Measurements from ENCODE around the gene NDC1.
"Not testable (repeated sequence)": the region's sequence is repeated elsewhere in the genome, so short reads cannot be mapped to it uniquely, and the experiment has no call there.

NDC1 gene

DNA sequence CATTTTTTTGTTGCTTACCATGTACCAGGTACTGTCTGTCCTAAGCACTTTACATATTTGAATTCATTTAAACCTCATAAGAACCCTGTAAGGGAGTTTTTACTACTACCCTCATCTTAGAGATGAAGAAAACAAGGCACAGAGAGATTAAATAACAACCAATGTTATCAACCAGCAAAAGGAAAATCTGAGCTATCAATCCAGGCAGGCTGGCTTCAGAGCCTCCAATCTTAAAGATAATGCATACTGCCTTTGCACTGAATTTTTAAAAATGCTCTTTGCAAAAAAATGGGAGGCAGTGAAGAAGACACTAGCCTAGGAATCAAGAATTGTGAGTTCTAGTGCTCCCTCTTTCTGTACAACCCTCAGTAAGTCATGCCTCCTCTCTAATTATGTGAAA lies 18.7 kb downstream of the NDC1 start:
- no peak for DNase-seq (ENCODE audit: insufficient read length)
- TF ChIP-seq TAF1 (IDR thresholded peaks at IDR 0.05; ENCODE audit: borderline replicate concordance, low read depth, low read length) (no peak), POLR2A (IDR thresholded peaks at IDR 0.05; ENCODE audit: low read depth, low read length) (no peak), POLR2AphosphoS5 (IDR thresholded peaks at IDR 0.05; ENCODE audit: low read depth, low read length) (no peak)
- no peak for FAIRE-seq

DNA sequence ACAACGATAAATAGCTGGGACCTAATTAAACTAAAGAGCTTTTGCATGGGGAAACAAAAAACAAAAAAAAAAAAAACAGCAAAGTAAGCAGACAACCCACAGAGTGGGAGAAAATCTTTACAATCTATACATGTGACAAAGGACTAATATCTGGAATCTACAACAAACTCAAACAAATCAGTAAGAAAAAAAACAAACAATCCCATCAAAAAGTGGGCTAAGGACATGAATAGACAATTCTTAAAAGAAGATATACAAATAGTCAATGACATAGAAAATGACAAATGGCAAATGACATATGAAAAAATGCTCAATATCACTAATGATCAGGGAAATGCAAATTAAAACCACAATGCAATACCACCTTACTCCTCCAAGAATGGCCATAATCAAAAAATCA lies 21.5 kb downstream of the NDC1 start:
- not testable (repeated sequence) for DNase-seq (ENCODE audit: insufficient read length); FAIRE-seq

DNA sequence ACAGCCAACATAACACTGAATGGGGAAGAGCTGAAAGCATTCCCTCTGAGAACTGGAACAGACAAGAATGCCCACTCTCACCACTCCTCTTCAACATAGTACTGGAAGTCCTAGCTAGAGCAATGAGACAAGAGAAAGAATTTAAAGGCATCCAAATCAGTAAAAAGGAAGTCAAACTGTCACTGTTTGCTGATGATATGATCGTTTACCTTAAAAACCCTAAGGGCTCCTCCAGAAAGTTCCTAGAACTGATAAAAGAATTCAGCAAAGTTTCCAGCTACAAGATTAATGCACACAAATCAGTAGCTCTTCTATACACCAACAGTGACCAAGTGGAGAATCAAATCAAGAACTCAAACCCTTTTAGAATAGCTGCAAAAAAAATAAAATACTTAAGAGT lies 22.6 kb downstream of the NDC1 start:
- FAIRE-seq; DNase-seq (ENCODE audit: insufficient read length): not testable (repeated sequence)

DNA sequence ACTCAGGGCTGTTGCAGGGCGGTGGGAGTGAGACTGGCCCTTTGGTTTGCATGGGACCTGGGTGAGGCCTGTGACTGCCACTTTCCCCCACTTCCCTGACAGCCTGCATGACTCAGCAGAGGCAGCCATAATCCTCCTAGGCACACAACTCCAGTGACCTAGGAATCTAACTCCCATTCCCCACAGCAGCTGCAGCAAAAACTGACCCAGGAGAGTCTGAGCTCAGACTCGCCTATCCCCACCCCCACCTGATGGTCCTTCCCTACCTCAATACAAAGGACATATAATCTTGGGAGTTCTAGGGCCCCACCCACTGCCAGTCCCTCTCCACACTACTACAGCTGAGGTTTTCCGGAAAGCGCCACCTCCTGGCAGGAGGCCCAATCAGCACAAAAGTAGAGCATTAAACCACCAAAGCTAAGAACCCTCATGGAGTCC lies 26.7 kb downstream of the NDC1 start:
- FAIRE-seq (no peak), DNase-seq (ENCODE audit: insufficient read length) (no peak)
- TF ChIP-seq POLR2A (IDR thresholded peaks at IDR 0.05; ENCODE audit: low read depth, low read length) (no peak), POLR2AphosphoS5 (IDR thresholded peaks at IDR 0.05; ENCODE audit: low read depth, low read length) (no peak)

DNA sequence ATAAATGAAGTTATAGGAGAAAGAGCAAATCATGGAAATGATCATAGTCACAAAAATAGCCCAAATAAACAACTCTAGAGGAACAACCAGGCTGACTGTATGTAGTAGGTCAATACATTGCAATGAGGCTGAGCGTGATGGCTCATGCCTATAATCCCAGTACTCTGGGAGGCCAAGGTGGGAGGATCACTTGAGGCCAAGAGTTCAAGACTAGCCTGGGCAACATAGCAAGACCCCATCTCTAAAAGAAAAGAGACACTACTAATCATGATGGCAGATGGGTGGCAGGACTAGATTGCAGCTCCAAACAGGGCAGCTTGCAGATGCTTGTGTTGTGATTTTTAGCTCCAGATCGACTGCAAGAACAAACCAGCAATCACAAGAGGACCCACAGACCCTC lies 27.6 kb downstream of the NDC1 start:
- DNase-seq (ENCODE audit: insufficient read length): no peak

DNA sequence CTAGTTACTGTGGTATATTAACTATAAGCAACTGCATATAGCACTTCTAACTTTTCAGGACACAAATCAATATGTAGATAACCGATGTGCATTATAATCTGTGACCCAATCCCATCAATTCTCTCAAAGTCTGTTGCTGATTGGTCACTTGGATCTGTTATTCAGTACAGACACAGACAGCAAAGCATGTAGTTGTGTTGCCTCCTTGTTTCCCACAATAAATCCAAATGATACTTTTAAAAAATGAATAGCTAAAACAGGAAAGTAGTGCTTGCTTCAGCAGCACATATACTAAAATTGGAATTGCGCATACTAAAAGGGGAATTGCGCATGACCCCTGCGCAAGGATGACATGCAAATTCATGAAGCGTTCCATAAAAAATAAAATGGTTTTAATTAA lies 28.1 kb downstream of the NDC1 start:
- DNase-seq (ENCODE audit: insufficient read length): no peak
- no peak for TF ChIP-seq POLR2A (IDR thresholded peaks at IDR 0.05; ENCODE audit: low read depth, low read length)
- no peak for TF ChIP-seq TAF1 (IDR thresholded peaks at IDR 0.05; ENCODE audit: borderline replicate concordance, low read depth, low read length)
- TF ChIP-seq POLR2AphosphoS5 (IDR thresholded peaks at IDR 0.05; ENCODE audit: low read depth, low read length): no peak
- FAIRE-seq: peak; percentile 81

More for the DNA sequence above, 27.6 kb downstream of the NDC1 start:
- FAIRE-seq: no peak
- no peak for TF ChIP-seq POLR2A (IDR thresholded peaks at IDR 0.05; ENCODE audit: low read depth, low read length)
- no peak for TF ChIP-seq TAF1 (IDR thresholded peaks at IDR 0.05; ENCODE audit: borderline replicate concordance, low read depth, low read length)
- no peak for TF ChIP-seq POLR2AphosphoS5 (IDR thresholded peaks at IDR 0.05; ENCODE audit: low read depth, low read length)

DNA sequence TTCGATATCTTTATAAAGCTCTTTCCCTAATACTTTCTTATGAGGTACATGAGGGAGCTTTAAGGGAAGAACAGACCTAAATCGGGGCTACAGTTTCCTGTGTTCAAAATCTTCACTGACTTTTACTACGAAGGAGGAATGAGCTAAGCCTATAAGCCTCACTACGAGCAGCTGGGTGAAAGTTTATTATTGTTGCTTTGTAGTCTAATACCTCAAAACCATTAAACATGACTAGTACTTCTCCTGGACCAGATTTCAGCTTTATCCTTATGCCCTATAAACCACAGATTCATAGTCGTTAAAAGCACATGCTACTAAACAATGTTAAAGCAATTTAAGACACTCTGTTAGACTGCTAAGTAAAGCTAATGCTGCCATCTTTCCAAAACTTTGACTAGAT lies 30.2 kb downstream of the NDC1 start:
- TF ChIP-seq TAF1 (IDR thresholded peaks at IDR 0.05; ENCODE audit: borderline replicate concordance, low read depth, low read length) (no peak), POLR2A (IDR thresholded peaks at IDR 0.05; ENCODE audit: low read depth, low read length) (no peak), POLR2AphosphoS5 (IDR thresholded peaks at IDR 0.05; ENCODE audit: low read depth, low read length) (no peak)
- no peak for FAIRE-seq
- no peak for DNase-seq (ENCODE audit: insufficient read length)

DNA sequence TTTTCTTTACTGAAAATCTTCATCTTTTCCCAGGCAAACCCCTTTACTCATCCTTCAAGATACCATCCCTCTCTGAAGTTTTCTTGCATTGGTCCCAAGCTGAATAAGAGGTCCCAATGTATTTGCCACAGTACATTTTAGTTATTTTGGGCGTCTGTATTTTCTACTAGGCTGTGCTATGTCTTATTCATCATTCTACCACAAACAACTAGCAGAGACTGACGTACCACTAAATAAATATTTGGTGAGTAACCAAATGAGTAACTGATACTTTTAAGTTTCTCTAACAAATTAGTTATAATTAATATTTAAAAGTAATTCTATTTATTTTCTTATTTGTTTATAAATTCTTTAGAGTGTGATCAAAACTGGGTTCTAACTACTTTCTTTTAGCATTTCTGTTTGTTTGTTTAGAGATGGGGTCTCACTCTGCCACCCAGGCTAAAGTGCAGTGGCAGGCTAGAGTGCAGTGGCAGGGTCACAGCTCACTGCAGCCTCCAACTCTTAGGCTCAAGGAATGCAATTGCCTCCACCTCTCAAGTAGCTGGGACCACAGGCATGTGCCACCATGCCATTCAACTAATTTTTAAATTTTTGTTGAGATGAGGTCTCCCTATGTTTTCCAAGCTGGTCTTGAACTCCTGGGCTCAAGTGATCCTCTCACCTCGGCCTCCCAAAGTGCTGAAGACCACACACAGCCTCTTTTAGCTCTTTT lies 33.1 kb downstream of the NDC1 start:
- FAIRE-seq (no peak), DNase-seq (ENCODE audit: insufficient read length) (no peak)
- TF ChIP-seq POLR2AphosphoS5 (IDR thresholded peaks at IDR 0.05; ENCODE audit: low read depth, low read length) (no peak), POLR2A (IDR thresholded peaks at IDR 0.05; ENCODE audit: low read depth, low read length) (no peak), TAF1 (IDR thresholded peaks at IDR 0.05; ENCODE audit: borderline replicate concordance, low read depth, low read length) (no peak)

DNA sequence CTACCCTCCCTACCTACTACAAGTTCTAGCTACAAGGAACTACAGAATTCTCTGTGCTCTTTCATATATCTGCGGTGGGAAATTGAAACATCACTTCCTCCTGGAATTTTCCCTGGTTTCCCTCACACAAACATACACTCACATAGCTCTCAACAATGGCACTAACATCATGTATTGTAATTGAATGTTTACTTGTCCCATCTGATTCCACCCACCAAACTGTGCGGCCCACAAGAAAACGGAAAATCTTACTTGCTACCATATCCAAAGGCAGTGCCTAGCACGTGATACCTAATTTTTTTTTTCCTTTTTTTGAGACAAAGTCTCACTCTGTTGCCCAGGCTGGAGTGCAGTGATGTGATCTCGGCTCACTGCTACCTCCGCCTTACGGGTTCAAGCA lies 33.9 kb downstream of the NDC1 start:
- DNase-seq (ENCODE audit: insufficient read length) (no peak), FAIRE-seq (no peak)
- no peak for TF ChIP-seq POLR2A (IDR thresholded peaks at IDR 0.05; ENCODE audit: low read depth, low read length)
- TF ChIP-seq POLR2AphosphoS5 (IDR thresholded peaks at IDR 0.05; ENCODE audit: low read depth, low read length): no peak

DNA sequence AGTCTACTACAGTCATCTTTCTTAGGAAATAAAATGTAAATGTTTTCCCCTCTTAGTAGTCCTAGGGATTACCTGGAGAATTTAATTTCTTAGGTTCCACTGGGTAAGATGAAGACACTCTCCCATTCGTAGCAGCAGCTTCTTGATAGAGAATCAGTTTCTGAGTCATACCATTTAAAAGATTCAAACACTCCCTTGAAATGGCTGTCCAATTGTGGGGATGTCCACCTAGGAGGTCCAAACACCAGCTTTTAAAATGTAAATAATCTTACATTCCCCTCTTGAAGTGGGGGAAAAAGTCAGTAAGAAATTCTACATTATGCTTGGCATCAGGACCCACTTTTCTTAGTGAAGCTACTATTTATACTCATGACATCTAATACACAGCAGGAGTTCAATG lies 37.5 kb downstream of the NDC1 start:
- TF ChIP-seq POLR2AphosphoS5 (IDR thresholded peaks at IDR 0.05; ENCODE audit: low read depth, low read length) (no peak), TAF1 (IDR thresholded peaks at IDR 0.05; ENCODE audit: borderline replicate concordance, low read depth, low read length) (no peak), POLR2A (IDR thresholded peaks at IDR 0.05; ENCODE audit: low read depth, low read length) (no peak)
- no peak for FAIRE-seq

DNA sequence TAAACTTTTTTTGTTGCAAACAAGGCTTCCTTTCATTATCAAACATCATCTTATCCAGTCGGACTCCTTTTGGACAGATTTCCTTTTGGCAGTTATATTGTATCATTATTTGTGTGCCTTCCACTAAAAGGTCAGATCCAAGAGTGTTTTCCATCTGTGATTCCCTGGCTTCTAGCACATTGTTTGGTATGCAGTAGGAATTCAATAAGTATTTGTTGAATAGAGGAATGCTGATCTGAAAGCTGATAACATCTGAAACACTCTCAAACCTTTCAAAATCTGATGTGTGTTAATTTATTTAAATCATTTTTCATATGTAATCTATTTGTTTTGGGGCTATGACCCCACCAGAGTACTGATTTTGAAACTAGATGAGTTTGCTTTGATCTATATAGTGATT lies 39.0 kb downstream of the NDC1 start:
- no peak for TF ChIP-seq POLR2AphosphoS5 (IDR thresholded peaks at IDR 0.05; ENCODE audit: low read depth, low read length)
- TF ChIP-seq POLR2A (IDR thresholded peaks at IDR 0.05; ENCODE audit: low read depth, low read length): no peak
- TF ChIP-seq TAF1 (IDR thresholded peaks at IDR 0.05; ENCODE audit: borderline replicate concordance, low read depth, low read length): no peak
- FAIRE-seq: no peak
- DNase-seq (ENCODE audit: insufficient read length): no peak

More for the DNA sequence above, 37.5 kb downstream of the NDC1 start:
- no peak for DNase-seq (ENCODE audit: insufficient read length)

DNA sequence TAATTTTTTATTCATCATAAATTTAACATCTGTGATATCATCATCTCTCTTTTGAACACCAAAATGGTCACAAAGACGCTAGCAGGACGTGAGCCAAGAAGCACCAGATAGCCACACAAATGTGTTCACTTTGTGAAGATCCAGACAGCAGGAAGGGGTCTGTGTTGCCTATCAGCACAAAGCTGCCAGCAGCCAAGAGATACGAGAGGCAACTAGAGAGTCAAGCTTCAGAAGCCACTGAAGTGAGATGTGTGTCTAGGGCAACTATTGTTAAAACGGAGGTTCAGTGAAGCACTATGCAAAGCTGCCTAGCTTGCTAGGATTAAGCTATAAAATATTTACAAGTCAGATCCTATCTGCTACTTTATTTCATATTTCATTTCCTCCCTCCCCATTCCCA lies 45.3 kb downstream of the NDC1 start:
- no peak for TF ChIP-seq POLR2AphosphoS5 (IDR thresholded peaks at IDR 0.05; ENCODE audit: low read depth, low read length)
- no peak for TF ChIP-seq POLR2A (IDR thresholded peaks at IDR 0.05; ENCODE audit: low read depth, low read length)
- TF ChIP-seq TAF1 (IDR thresholded peaks at IDR 0.05; ENCODE audit: borderline replicate concordance, low read depth, low read length): no peak
- DNase-seq (ENCODE audit: insufficient read length): no peak
- FAIRE-seq: no peak

DNA sequence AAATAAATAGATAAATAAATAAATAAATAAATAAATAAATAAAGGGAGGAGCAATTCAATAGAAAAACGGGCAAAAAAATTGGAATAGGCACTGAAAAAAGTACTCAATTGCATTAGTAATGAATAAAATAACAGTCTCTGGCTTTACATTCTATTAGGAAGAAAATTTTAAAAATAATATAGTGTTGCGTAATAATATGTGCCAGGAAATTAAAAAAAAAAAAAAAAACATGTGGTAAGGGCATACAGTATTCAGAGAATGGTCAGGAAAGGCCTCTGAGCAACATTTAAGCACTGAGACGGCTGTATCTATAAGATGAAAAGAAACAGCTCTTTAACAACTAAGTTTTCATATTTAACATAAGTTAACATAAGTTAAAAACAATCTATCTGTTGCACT lies 50.4 kb downstream of the NDC1 start:
- no peak for DNase-seq (ENCODE audit: insufficient read length)
- no peak for FAIRE-seq
- no peak for TF ChIP-seq POLR2A (IDR thresholded peaks at IDR 0.05; ENCODE audit: low read depth, low read length)
- no peak for TF ChIP-seq POLR2AphosphoS5 (IDR thresholded peaks at IDR 0.05; ENCODE audit: low read depth, low read length)
- TF ChIP-seq TAF1 (IDR thresholded peaks at IDR 0.05; ENCODE audit: borderline replicate concordance, low read depth, low read length): no peak
